Ovary (tissue), 9 donors: ENCODE data around the gene LRRC4C. TPM values are rescaled to one million over a fixed set of nuclear protein-coding genes. Genes with fewer than 3 reads are reported as not detected.

ENCODE experiments used
- DNase-seq, 5 donors: peaks; one replicate each; pipeline ENCODE4 v3.0.0-alpha.2; 2019 to 2020
- H3K27ac ChIP-seq, 2 donors: fragments of 200-600 bp; one replicate each; pipeline versions ENCODE4 v1.5.1 to v1.8.0; 2019 to 2022
- H3K27me3 ChIP-seq: fragments of 200-600 bp; one replicate; pipeline ENCODE4 v1.8.0; 2022
- H3K36me3 ChIP-seq: fragments of 200-600 bp; sonication (generic); one replicate; pipeline ENCODE4 v1.5.1; 2019
- H3K4me1 ChIP-seq: one replicate; pipeline ENCODE4 v1.8.1; 2013; ENCODE audit warnings: mild to moderate bottlenecking, moderate library complexity; ENCODE audit not compliant: insufficient read depth
- H3K4me3 ChIP-seq: fragments of 200-600 bp; sonication (generic); one replicate; pipeline ENCODE4 v1.5.1; 2017
- H3K9me3 ChIP-seq, 2 donors: fragments of 200-600 bp in 1 of 2; sonication (generic) in 1 of 2; one replicate each; pipeline versions ENCODE4 v1.5.1 to v1.8.1; 2013 to 2019; ENCODE audit warnings: mild to moderate bottlenecking in 1 of 2, moderate library complexity in 1 of 2
- CTCF ChIP-seq, 3 donors: fragments of 450-650 bp in 2 of 3; fragments of 200-600 bp in 1 of 3; IDR thresholded peaks; one replicate each; pipeline versions ENCODE4 v1.5.1 to v1.8.0; 2016 to 2022; ENCODE audit warnings: antibody characterized with exemption in 3 of 3, mild to moderate bottlenecking in 1 of 3
- EP300 ChIP-seq: sonication (generic); formaldehyde crosslinking; IDR thresholded peaks from one replicate; pipeline ENCODE4 v1.6.1; 2017; ENCODE audit warnings: antibody characterized with exemption
- POLR2A ChIP-seq: fragments of 450-650 bp; IDR thresholded peaks from one replicate; pipeline ENCODE4 v1.6.1; 2017; ENCODE audit warnings: antibody characterized with exemption, mild to moderate bottlenecking, moderate library complexity
- WGBS, 3 donors: extraction: QIAGEN DNeasy Blood & Tissue Kit in 1 of 3; methylation state at CpG; one replicate each; pipeline versions ENCODE4 v1.1.5 to v1.1.7; 2013 to 2017; 5-methylcytosine and 5-hydroxymethylcytosine counted together
- intact Hi-C, 4 donors: fragments of 100-400 bp; cut with DNase I; formaldehyde crosslinking; loops; one replicate each; pipeline versions ENCODE4 v1.11.0 to v1.15.1; 2022 to 2023
- polyA plus RNA-seq, 2 donors: library from polyadenylated mRNA; stranded (reverse); fragments of 200-250 nt in 1 of 2; fragments of 350-450 nt in 1 of 2; fragmentation: Illumina TruSeq in 1 of 2; extraction: RNeasy Lipid Tissue Mini Kit (QIAGEN cat#74804) in 1 of 2; gene quantifications; one replicate each; pipeline ENCODE4 v1.2.3, GENCODE V29; 2013 to 2014
- total RNA-seq, 7 donors: library from RNA; depleted of rRNA in 2 of 7; stranded (reverse); fragments of >200 nt in 2 of 7; fragmentation: NEBNext Ultra II Directional in 3 of 7; extraction: Animal tissue kit (Norgen Biotek cat#: 25700) in 3 of 7; gene quantifications; one replicate each; pipeline versions ENCODE4 v1.1.0 to v1.2.4, GENCODE V29; 2016 to 2023
- donor health status: DM: no; HTN: no; CAD: no; lungs with moderate emphysema.
- donor health status: DM: no; HTN: no; CAD: no.
- donor health status: Bipolar disorder and iron deficiency.
- donor health status: DM: yes; HTN: yes; CAD: no.
- donor health status: DM: no; HTN: no; CAD: no.
- donor health status: DM: yes; HTN: yes; CAD: no.

LRRC4C gene
- total and polyA plus RNA-seq, 9 donors: 0.15 to 12.5 (median 0.78) TPM

- Histone ChIP-seq H3K9me3 (no peaks in the 10 kb centered on the region), H3K27me3 (no peaks in the 10 kb centered on the region), H3K4me1 (no peaks in the 10 kb centered on the region), H3K27ac (no peak overlapping the region), H3K36me3 (no peaks in the 10 kb centered on the region), H3K4me3 (no peak overlapping the region)
- intact Hi-C loops: no loop called here
- DNase-seq: no peak
- TF ChIP-seq EP300 (no peak), POLR2A (no peak)
- WGBS, 3 donors: 38 to 71% (median 40%) methylated on average over 3 of the region's 3 CpGs
Observed at GRCh38 chr11:40689823-40690222, 769.6 kb downstream of the LRRC4C start.

- no peak for DNase-seq
- intact Hi-C loops: no loop called here
- Histone ChIP-seq H3K4me3 (no peak overlapping the region), H3K27ac (no peak overlapping the region), H3K4me1 (no peaks in the 10 kb centered on the region), H3K36me3 (no peaks in the 10 kb centered on the region), H3K27me3 (no peaks in the 10 kb centered on the region), H3K9me3 (no peaks in the 10 kb centered on the region)
- no peak for TF ChIP-seq CTCF (IDR thresholded peaks at IDR 0.05)
- no peak for TF ChIP-seq EP300
- no peak for TF ChIP-seq POLR2A
- WGBS, 3 donors: 65 to 72% (median 67%) methylated on average over 4 of the region's 4 CpGs
Observed at GRCh38 chr11:40688369-40688768, 771.1 kb downstream of the LRRC4C start.

- no peak for DNase-seq
Observed at GRCh38 chr11:40686765-40687164, 772.7 kb downstream of the LRRC4C start.

GRCh38 chr11:40683010-40683409 is 776.4 kb downstream of the LRRC4C start:
- Histone ChIP-seq H3K4me3 (no peak overlapping the region), H3K27ac (no peak overlapping the region), H3K4me1 (no peaks in the 10 kb centered on the region), H3K27me3 (no peaks in the 10 kb centered on the region), H3K9me3 (no peaks in the 10 kb centered on the region), H3K36me3 (no peaks in the 10 kb centered on the region)
- TF ChIP-seq CTCF (IDR thresholded peaks at IDR 0.05) (no peak), EP300 (no peak), POLR2A (no peak)
- intact Hi-C loops: no loop called here
- WGBS, 3 donors: 87 to 92% (median 87%) methylated on average over 7 of the region's 7 CpGs
- no peak for DNase-seq

More at GRCh38 chr11:40686765-40687164, 772.7 kb downstream of the LRRC4C start:
- no peaks in the 10 kb centered on the region for H3K4me1 ChIP-seq
- no peak overlapping the region for H3K27ac ChIP-seq
- TF ChIP-seq EP300 (no peak), CTCF (IDR thresholded peaks at IDR 0.05) (no peak)
- H3K27me3 ChIP-seq: no peaks in the 10 kb centered on the region
- intact Hi-C loops: no loop called here
- no peaks in the 10 kb centered on the region for H3K9me3 ChIP-seq
- H3K4me3 ChIP-seq: no peak overlapping the region
- no peaks in the 10 kb centered on the region for H3K36me3 ChIP-seq
- WGBS, 3 donors: 72 to 88% (median 87%) methylated on average over 5 of the region's 5 CpGs

- no peak for DNase-seq
- no peaks in the 10 kb centered on the region for H3K36me3 ChIP-seq
- H3K27me3 ChIP-seq: no peaks in the 10 kb centered on the region
- H3K4me3 ChIP-seq: no peak overlapping the region
- 84 to 91% (median 85%) methylated on average over 3 of the region's 3 CpGs for WGBS, 3 donors
- H3K27ac ChIP-seq: no peak overlapping the region
- no peaks in the 10 kb centered on the region for H3K9me3 ChIP-seq
- TF ChIP-seq CTCF (IDR thresholded peaks at IDR 0.05): no peak
- no peak for TF ChIP-seq POLR2A
- TF ChIP-seq EP300: no peak
- intact Hi-C loops: no loop called here
- no peaks in the 10 kb centered on the region for H3K4me1 ChIP-seq
Observed at GRCh38 chr11:40679276-40679675, 780.2 kb downstream of the LRRC4C start.
